Epithelial cell of proximal tubule (primary cell): ENCODE results near the gene UBR3. TPM values are rescaled to one million over a fixed set of nuclear protein-coding genes. Genes with fewer than 3 reads are reported as not detected.

Source experiments
- DNase-seq: peaks from one replicate; pipeline ENCODE4 v3.0.0-alpha.2; 2011; ENCODE audit warnings: low read depth
- H3K4me3 ChIP-seq: 2 replicates; pipeline ENCODE4 v1.5.1; 2011; ENCODE audit warnings: low read depth, mild to moderate bottlenecking, low read length
- CTCF ChIP-seq: conservative IDR thresholded peaks from 2 replicates; pipeline ENCODE4 v1.5.1; 2012; ENCODE audit warnings: low read depth, mild to moderate bottlenecking, low read length
- total RNA-seq: library from RNA; depleted of rRNA; stranded (reverse); fragments of >200 nt; gene quantifications from 2 replicates; pipeline ENCODE4 v1.2.3, GENCODE V29; 2015

UBR3 gene
- total RNA-seq, 1 donor from 2014 or later: 10.7 TPM

- no peak for TF ChIP-seq CTCF
- no peak overlapping the region for H3K4me3 ChIP-seq
- DNase-seq: no peak
These were observed 73.4 kb downstream of the UBR3 start for GRCh38 chr2:169900686-169901085.

- no peak for TF ChIP-seq CTCF
- H3K4me3 ChIP-seq: no peak overlapping the region
- no peak for DNase-seq
These were observed 79.5 kb downstream of the UBR3 start for GRCh38 chr2:169906731-169907130.

- H3K4me3 ChIP-seq: no peak overlapping the region
- DNase-seq: no peak
- TF ChIP-seq CTCF: no peak
These were observed 82.1 kb downstream of the UBR3 start for GRCh38 chr2:169909376-169909775.

- DNase-seq: no peak
- no peak overlapping the region for H3K4me3 ChIP-seq
- no peak for TF ChIP-seq CTCF
These were observed 83.0 kb downstream of the UBR3 start for GRCh38 chr2:169910109-169910799.

GRCh38 chr2:169911119-169911518 lies 83.9 kb downstream of the UBR3 start:
- H3K4me3 ChIP-seq: no peak overlapping the region
- no peak for DNase-seq
- no peak for TF ChIP-seq CTCF

- TF ChIP-seq CTCF: no peak
- no peak for DNase-seq
- H3K4me3 ChIP-seq: no peak overlapping the region
These were observed 89.4 kb downstream of the UBR3 start for GRCh38 chr2:169916623-169917022.

- TF ChIP-seq CTCF: no peak
- H3K4me3 ChIP-seq: no peak overlapping the region
- no peak for DNase-seq
These were observed 96.7 kb downstream of the UBR3 start for GRCh38 chr2:169923977-169924376.
